HG03159 (cell line): Measurements from ENCODE around the gene FIP1L1.
"Not testable (repeated sequence)": the region's sequence is repeated elsewhere in the genome, so short reads cannot be mapped to it uniquely, and the experiment has no call there.

Experiments
- ATAC-seq: cut with Tn5 transposase; IDR thresholded peaks from one replicate; pipeline ENCODE4 v1.9.1; 2021; ENCODE audit warnings: mild to moderate bottlenecking, moderate library complexity; ENCODE audit not compliant: unreplicated experiment

Gene FIP1L1

GRCh38 chr4:53376900-53377299, 541 bp upstream of the FIP1L1 start:
- no peak for ATAC-seq

GRCh38 chr4:53378171-53378482, 686 bp downstream of the FIP1L1 start:
- ATAC-seq: peak; percentile 33

- no peak for ATAC-seq
These were observed 2.8 kb downstream of the FIP1L1 start for GRCh38 chr4:53380221-53380620.

GRCh38 chr4:53409479-53409878, 32.0 kb downstream of the FIP1L1 start:
- not testable (repeated sequence) for ATAC-seq

- no peak for ATAC-seq
These were observed 41.8 kb downstream of the FIP1L1 start for GRCh38 chr4:53419208-53419607.

GRCh38 chr4:53421791-53422190, 44.4 kb downstream of the FIP1L1 start:
- no peak for ATAC-seq

- no peak for ATAC-seq
These were observed 44.9 kb downstream of the FIP1L1 start for GRCh38 chr4:53422367-53422766.

- ATAC-seq: no peak
These were observed 46.8 kb downstream of the FIP1L1 start for GRCh38 chr4:53424280-53424679.

- no peak for ATAC-seq
These were observed 49.9 kb downstream of the FIP1L1 start for GRCh38 chr4:53427366-53427765.

GRCh38 chr4:53431052-53431451, 53.6 kb downstream of the FIP1L1 start:
- ATAC-seq: no peak

- peak; percentile 69 for ATAC-seq
These were observed 55.3 kb downstream of the FIP1L1 start for GRCh38 chr4:53432528-53433424.

- no peak for ATAC-seq
These were observed 58.8 kb downstream of the FIP1L1 start for GRCh38 chr4:53436251-53436650.

- ATAC-seq: no peak
These were observed 64.1 kb downstream of the FIP1L1 start for GRCh38 chr4:53441564-53441963.

- no peak for ATAC-seq
These were observed 67.5 kb downstream of the FIP1L1 start for GRCh38 chr4:53444954-53445353.

- no peak for ATAC-seq
These were observed 73.3 kb downstream of the FIP1L1 start for GRCh38 chr4:53450773-53451172.

GRCh38 chr4:53453385-53453784, 75.9 kb downstream of the FIP1L1 start:
- ATAC-seq: no peak

GRCh38 chr4:53455766-53456165, 78.3 kb downstream of the FIP1L1 start:
- no peak for ATAC-seq

GRCh38 chr4:53456178-53456577, 78.7 kb downstream of the FIP1L1 start:
- no peak for ATAC-seq

- no peak for ATAC-seq
These were observed 82.1 kb downstream of the FIP1L1 start for GRCh38 chr4:53459548-53459947.

- ATAC-seq: no peak
These were observed 83.8 kb downstream of the FIP1L1 start for GRCh38 chr4:53461244-53461643.

GRCh38 chr4:53463340-53463739, 85.9 kb downstream of the FIP1L1 start:
- ATAC-seq: no peak

- no peak for ATAC-seq
These were observed 87.8 kb downstream of the FIP1L1 start for GRCh38 chr4:53465281-53465680.

GRCh38 chr4:53465891-53466290, 88.5 kb downstream of the FIP1L1 start:
- no peak for ATAC-seq
